HepG2 (cell line): ENCODE measurements around the gene PDZD2. TPM values are rescaled to one million over a fixed set of nuclear protein-coding genes. Genes with fewer than 3 reads are reported as not detected.
A peak's percentile ranks its signal among the peaks of the same experiment; 100 is the strongest.

Source experiments
- ATAC-seq: fragments of 200-7000 bp; cut with Tn5 transposase; 3 replicates; pipeline ENCODE4 v1.9.1; 2020; ENCODE audit warnings: mild to moderate bottlenecking, moderate library complexity
- BruUV-seq: library from RNA; stranded (reverse); fragments of 400-500 nt; replicated peaks from 2 replicates; lab custom pipeline; 2021; lab: Mats Ljungman, UMichigan
- CTCF ChIA-PET: fragments of 300-600 bp; formaldehyde crosslinking; extraction: SDS; loops from one replicate; lab custom pipeline; 2021; ENCODE audit warnings: low total read pairs, inconsistent platforms, low intra/inter-chr PET ratio; lab: Yijun Ruan, JAX
- POLR2A ChIA-PET: fragments of 350-600 bp; sonication (Branson Sonifier 250); formaldehyde crosslinking; loops from one replicate; lab custom pipeline; 2020; ENCODE audit warnings: antibody characterized with exemption, inconsistent platforms; lab: Yijun Ruan, JAX
- DNase-seq: peaks from one replicate; pipeline ENCODE4 v3.0.0-alpha.2; 2015; ENCODE audit warnings: low spot score
- FAIRE-seq: peaks from 3 replicates; lab custom pipeline; 2011; peaks lifted over from hg19 to GRCh38; lab: Jason Lieb, UNC
- H2AFZ ChIP-seq: one replicate; pipeline ENCODE4 v1.6.1; 2011; ENCODE audit warnings: low read length, inconsistent platforms
- H3K27ac ChIP-seq: fragments of 300-600 bp; 3 replicates; pipeline ENCODE4 v1.8.0; 2011; ENCODE audit warnings: mixed run types, mild to moderate bottlenecking, mixed read lengths, low read length, inconsistent platforms; ENCODE audit not compliant: insufficient read depth; ENCODE audit errors: extremely low read length
- H3K27me3 ChIP-seq, 2 experiments: fragments of 200-600 bp in 1 of 2; 2 replicates in 1 of 2; 3 replicates in 1 of 2; pipeline versions ENCODE4 v1.6.0 to v1.8.0; 2011; ENCODE audit warnings: low read length in 2 of 2, mild to moderate bottlenecking in 2 of 2, moderate library complexity in 2 of 2, inconsistent platforms in 1 of 2; ENCODE audit not compliant: insufficient read depth in 2 of 2, control insufficient read depth in 1 of 2
- H3K36me3 ChIP-seq, 2 experiments: fragments of 200-600 bp in 1 of 2; replicated peaks in 1 of 2; 2 replicates in 1 of 2; 3 replicates in 1 of 2; pipeline versions ENCODE4 v1.5.1 to v1.8.0; 2011; ENCODE audit warnings: low read length in 2 of 2, inconsistent platforms in 1 of 2; ENCODE audit not compliant: insufficient read depth in 2 of 2, control insufficient read depth in 1 of 2
- H3K4me1 ChIP-seq: 2 replicates; pipeline ENCODE4 v1.5.1; 2012; ENCODE audit warnings: low read length, inconsistent platforms; ENCODE audit not compliant: insufficient read depth
- H3K4me2 ChIP-seq: 2 replicates; pipeline ENCODE4 v1.6.0; 2011; ENCODE audit warnings: low read depth, low read length, inconsistent platforms
- H3K4me3 ChIP-seq, 3 experiments: fragments of 200-600 bp in 1 of 3; sonication (generic), shearing (Covaris generic) in 1 of 3; replicated peaks in 1 of 3; 2 replicates each; pipeline ENCODE4 v1.5.1; 2011 to 2016; ENCODE audit warnings: low read length in 3 of 3, inconsistent platforms in 2 of 3, low read depth in 2 of 3, mild to moderate bottlenecking in 2 of 3, control low read depth in 1 of 3, mixed read lengths in 1 of 3; ENCODE audit not compliant: insufficient read depth in 1 of 3
- H3K79me2 ChIP-seq: one replicate; pipeline ENCODE4 v1.6.1; 2011; ENCODE audit warnings: low read length, inconsistent platforms; ENCODE audit not compliant: insufficient read depth
- H3K9ac ChIP-seq: 2 replicates; pipeline ENCODE4 v1.6.0; 2011; ENCODE audit warnings: mild to moderate bottlenecking, low read depth, low read length, inconsistent platforms; ENCODE audit not compliant: insufficient read depth
- H3K9me3 ChIP-seq: 2 replicates; pipeline ENCODE4 v1.5.1; 2012; ENCODE audit warnings: mild to moderate bottlenecking, low read length
- H4K20me1 ChIP-seq: 2 replicates; pipeline ENCODE4 v1.6.0; 2011; ENCODE audit warnings: inconsistent platforms, mild to moderate bottlenecking, low read length, moderate library complexity; ENCODE audit not compliant: insufficient read depth
- HMGXB4 ChIP-seq, 2 experiments: sonication (generic) in 1 of 2; formaldehyde crosslinking in 1 of 2; IDR thresholded peaks; 2 replicates each; pipeline versions ENCODE4 v1.4.0 to v1.6.1; 2018 to 2020; ENCODE audit warnings: missing genetic modification reagents in 2 of 2, borderline replicate concordance in 1 of 2, low read depth in 1 of 2, mild to moderate bottlenecking in 1 of 2, missing biosample characterization in 1 of 2
- IRF2 ChIP-seq: IDR thresholded peaks from 2 replicates; pipeline ENCODE4 v1.6.1; 2018; ENCODE audit warnings: missing genetic modification reagents, missing compliant biosample characterization
- MZF1 ChIP-seq: sonication (generic); formaldehyde crosslinking; IDR thresholded peaks from 2 replicates; pipeline ENCODE4 v1.8.1; 2023; ENCODE audit warnings: mild to moderate bottlenecking, missing genetic modification reagents, borderline replicate concordance
- RELA ChIP-seq: sonication (generic); formaldehyde crosslinking; IDR thresholded peaks from 2 replicates; pipeline ENCODE4 v1.4.0; 2020; ENCODE audit warnings: missing genetic modification reagents
- STAG1 ChIP-seq: sonication (generic); formaldehyde crosslinking; IDR thresholded peaks from 2 replicates; pipeline ENCODE4 v1.4.0; 2020; ENCODE audit warnings: missing genetic modification reagents
- SUZ12 ChIP-seq: fragments of 150-350 bp; IDR thresholded peaks from 2 replicates; pipeline ENCODE4 v1.6.1; 2014; ENCODE audit warnings: low read depth, low read length
- YEATS2 ChIP-seq: sonication (generic); formaldehyde crosslinking; IDR thresholded peaks from 2 replicates; pipeline ENCODE4 v1.4.0; 2020; ENCODE audit warnings: missing genetic modification reagents, borderline replicate concordance
- ZNF382 ChIP-seq: sonication (generic); formaldehyde crosslinking; IDR thresholded peaks from 2 replicates; pipeline ENCODE4 v1.5.0; 2020; ENCODE audit warnings: missing genetic modification reagents, mild to moderate bottlenecking, borderline replicate concordance
- ZNF547 ChIP-seq: sonication (generic); formaldehyde crosslinking; IDR thresholded peaks from 2 replicates; pipeline ENCODE4 v1.5.1; 2020; ENCODE audit warnings: mild to moderate bottlenecking, missing genetic modification reagents
- ZNF75D ChIP-seq: sonication (generic); formaldehyde crosslinking; IDR thresholded peaks from 2 replicates; pipeline ENCODE4 v1.8.1; 2023; ENCODE audit warnings: missing genetic modification reagents, mild to moderate bottlenecking, borderline replicate concordance
- ZNF777 ChIP-seq: sonication (generic); formaldehyde crosslinking; IDR thresholded peaks from 2 replicates; pipeline ENCODE4 v1.4.0; 2020; ENCODE audit warnings: missing genetic modification reagents
- ZNF816 ChIP-seq: sonication (generic); formaldehyde crosslinking; IDR thresholded peaks from 2 replicates; pipeline ENCODE4 v1.8.0; 2022; ENCODE audit warnings: missing genetic modification reagents, mild to moderate bottlenecking, borderline replicate concordance
- WGBS: methylation state at CpG from one replicate; pipeline ENCODE4 v1.1.6; 2017; ENCODE audit warnings: low lambda C conversion rate; 5-methylcytosine and 5-hydroxymethylcytosine counted together
- in situ Hi-C: cut with HindIII; loops from 2 replicates; pipeline ENCODE4 v1.10.0; 2017; ENCODE audit warnings: low pct_unique_long_range_greater_than_20kb; ENCODE audit not compliant: extremely low pct_ligation_motif_present
- intact Hi-C: fragments of 100-400 bp; cut with micrococcal nuclease; formaldehyde crosslinking; loops from one replicate; pipeline ENCODE4 v1.10.0; 2022; ENCODE audit not compliant: unreplicated experiment
- polyA plus RNA-seq, 8 experiments: library from polyadenylated mRNA; depleted of rRNA in 3 of 8; stranded (reverse) in 7 of 8; unstranded in 1 of 8; fragments of >200 nt; fragmentation: Illumina TruSeq in 4 of 8; extraction: Trizol in 4 of 8; gene quantifications; 2 replicates each; pipeline versions ENCODE4 v1.2.1 to v1.2.3, GENCODE V29; 2011 to 2016; ENCODE audit warnings: low read depth in 4 of 8, missing spikeins in 1 of 8, mixed read lengths in 1 of 8; ENCODE audit not compliant: insufficient read depth in 1 of 8
- total RNA-seq, 5 experiments: library from RNA; depleted of rRNA; stranded (reverse); fragments of >200 nt; fragmentation: Illumina TruSeq; extraction: Trizol; gene quantifications; 2 replicates each; pipeline ENCODE4 v1.2.3, GENCODE V29; 2016; ENCODE audit warnings: low read depth in 1 of 5
- TF ChIP-seq, protein P1 (sequence below): sonication (generic); formaldehyde crosslinking; IDR thresholded peaks from 2 replicates; pipeline ENCODE4 v1.5.1; 2020; ENCODE audit warnings: mild to moderate bottlenecking, moderate library complexity, missing genetic modification reagents

Gene PDZD2
- total and polyA plus RNA-seq, 2 of the 13 experiments (the other 11 are each of a cell fraction or from before 2014, with no cell fraction given): 0.04 TPM; not detected in 1

GRCh38 chr5:32090755-32091128, 451.8 kb downstream of the PDZD2 start:
- intact Hi-C loops: loop anchor here (5.0 kb wide), 1 partner anchor 508 kb away; no protein-coding TSS in a partner anchor
- WGBS: 81% methylated on average over 16 of the region's 17 CpGs
- Histone ChIP-seq H3K27ac (no peak overlapping the region), H4K20me1 (no peaks in the 10 kb centered on the region), H2AFZ (no peak overlapping the region), H3K79me2 (no peaks in the 10 kb centered on the region), H3K4me1 (peaks cover 18% of the 10 kb centered on the region), H3K4me3 (no peak overlapping the region), H3K36me3 (no peaks in the 10 kb centered on the region), H3K4me2 (no peak overlapping the region), H3K27me3 (no peaks in the 10 kb centered on the region), H3K9ac (no peak overlapping the region), H3K9me3 (no peaks in the 10 kb centered on the region)
- POLR2A ChIA-PET: no interaction called here
- BruUV-seq: no TSS peak
- CTCF ChIA-PET: no interaction called here
- no peak for DNase-seq
- in situ Hi-C loops: loop anchor here (10.0 kb wide), 1 partner anchor 516 kb away; no protein-coding TSS in a partner anchor
- no peak for FAIRE-seq
- no peak for ATAC-seq
- TF ChIP-seq ZNF777 (CRISPR knock-in tag) (no peak), ZNF75D (no peak)

DNA sequence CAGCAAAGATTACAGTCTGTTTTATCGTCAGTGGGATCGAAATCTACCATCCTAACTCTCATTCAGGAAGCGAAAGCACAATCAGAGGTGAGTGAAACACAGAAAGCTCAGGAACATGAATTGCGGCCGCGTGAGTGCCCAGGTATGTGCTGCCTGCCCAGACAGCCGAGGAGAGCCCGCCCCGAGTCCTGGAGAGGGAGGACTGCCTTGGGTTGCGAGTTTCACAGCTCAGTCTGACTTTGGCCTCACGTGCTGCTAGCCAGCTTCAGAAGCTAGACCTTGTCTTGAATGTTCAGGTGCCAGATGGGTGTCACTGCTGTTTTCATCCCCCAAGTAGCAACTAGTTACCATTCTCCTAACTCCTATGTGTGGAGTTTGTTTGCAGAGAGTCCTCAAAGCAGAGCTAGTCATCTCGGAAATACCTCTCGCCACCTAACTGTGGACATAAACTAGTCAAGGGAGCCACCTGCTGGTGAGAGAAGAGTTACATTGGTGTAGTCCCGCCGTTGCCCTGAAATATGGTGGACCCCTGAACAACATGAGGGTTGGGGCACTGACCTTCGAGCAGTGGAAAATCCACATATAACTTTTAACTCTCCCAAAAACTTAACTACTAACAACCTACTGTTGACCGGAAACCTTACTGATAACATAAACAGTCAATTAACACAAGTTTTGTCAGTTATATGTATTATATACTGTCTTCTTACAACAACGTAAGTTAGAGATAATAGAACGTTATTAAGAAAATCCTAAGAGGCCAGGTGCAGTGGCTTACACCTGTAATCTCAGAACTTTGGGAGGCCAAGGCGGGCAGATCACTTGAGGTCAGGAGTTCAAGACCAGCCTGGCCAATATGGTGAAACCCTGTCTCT, 454.2 kb downstream of the PDZD2 start:
- in situ Hi-C loops (loop anchor here (10.0 kb wide), 1 partner anchor 518 kb away; no protein-coding TSS in a partner anchor), intact Hi-C loops (loop anchor here (1.0 to 5.0 kb wide), 3 partner anchors 164 to 511 kb away; no protein-coding TSS in a partner anchor)
- peak; percentile 84 for ATAC-seq
- CTCF ChIA-PET: interaction anchor here (1.1 to 2.5 kb wide), 2 partner anchors 266 to 268 kb away, joined by 3 to 14 read pairs; no protein-coding TSS in a partner anchor
- H3K9me3 ChIP-seq: no peaks in the 10 kb centered on the region
- H3K27me3 ChIP-seq: no peaks in the 10 kb centered on the region
- H2AFZ ChIP-seq: no peak overlapping the region
- peak; percentile 88 for FAIRE-seq
- no peaks in the 10 kb centered on the region for H3K79me2 ChIP-seq
- BruUV-seq: no TSS peak
- 56% methylated on average over 19 of the region's 20 CpGs for WGBS
- POLR2A ChIA-PET: no interaction called here
- H3K36me3 ChIP-seq: peaks cover 0 to 1% of the 10 kb centered on the region in 2 experiments; a peak in 1 of 5 replicates
- H3K4me2 ChIP-seq: no peak overlapping the region
- H3K27ac ChIP-seq: no peak overlapping the region
- DNase-seq: peak; percentile 75
- H3K9ac ChIP-seq: no peak overlapping the region
- no peaks in the 10 kb centered on the region for H4K20me1 ChIP-seq
- no peak overlapping the region for H3K4me3 ChIP-seq
- H3K4me1 ChIP-seq: peaks cover 16% of the 10 kb centered on the region
- no peak for TF ChIP-seq RELA (CRISPR knock-in tag)
- no peak for TF ChIP-seq SUZ12
- TF ChIP-seq STAG1: peak; percentile 84
- 0 out of 4 replicates have a peak, but pooled peaks of 1 of the 2 experiments have one; percentile 30 for TF ChIP-seq HMGXB4 (CRISPR knock-in tag; IDR thresholded peaks at IDR 0.05; ENCODE audit: borderline replicate concordance in 1 of 2, low read depth in 1 of 2)
- no peak for TF ChIP-seq MZF1 (CRISPR knock-in tag)
- TF ChIP-seq YEATS2 (CRISPR knock-in tag): no peak
- TF ChIP-seq IRF2 (CRISPR knock-in tag): peak; percentile 37; the same call in 1 of the 2 replicates
- TF ChIP-seq, protein P1, sequence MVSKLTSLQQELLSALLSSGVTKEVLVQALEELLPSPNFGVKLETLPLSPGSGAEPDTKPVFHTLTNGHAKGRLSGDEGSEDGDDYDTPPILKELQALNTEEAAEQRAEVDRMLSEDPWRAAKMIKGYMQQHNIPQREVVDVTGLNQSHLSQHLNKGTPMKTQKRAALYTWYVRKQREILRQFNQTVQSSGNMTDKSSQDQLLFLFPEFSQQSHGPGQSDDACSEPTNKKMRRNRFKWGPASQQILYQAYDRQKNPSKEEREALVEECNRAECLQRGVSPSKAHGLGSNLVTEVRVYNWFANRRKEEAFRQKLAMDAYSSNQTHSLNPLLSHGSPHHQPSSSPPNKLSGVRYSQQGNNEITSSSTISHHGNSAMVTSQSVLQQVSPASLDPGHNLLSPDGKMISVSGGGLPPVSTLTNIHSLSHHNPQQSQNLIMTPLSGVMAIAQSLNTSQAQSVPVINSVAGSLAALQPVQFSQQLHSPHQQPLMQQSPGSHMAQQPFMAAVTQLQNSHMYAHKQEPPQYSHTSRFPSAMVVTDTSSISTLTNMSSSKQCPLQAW (CRISPR knock-in tag): peak; percentile 30; the same call in 1 of the 2 replicates
- TF ChIP-seq ZNF382 (CRISPR knock-in tag): no peak
- no peak for TF ChIP-seq ZNF547
- TF ChIP-seq ZNF816 (CRISPR knock-in tag): no peak
